GM23338 (cell line): ENCODE measurements around the gene NUDT5. TPM values are rescaled to one million over a fixed set of nuclear protein-coding genes. Genes with fewer than 3 reads are reported as not detected.
A peak's percentile ranks its signal among the peaks of the same experiment; 100 is the strongest.

Experiments used
- ATAC-seq: fragments of 200-7000 bp; cut with Tn5 transposase; 3 replicates; pipeline ENCODE4 v1.9.1; 2020
- DNase-seq: peaks from one replicate; pipeline ENCODE4 v3.0.0-alpha.2; 2015; ENCODE audit warnings: low spot score
- H2AFZ ChIP-seq: fragments of 200-600 bp; sonication (generic); 2 replicates; pipeline ENCODE4 v1.8.0; 2016; ENCODE audit warnings: antibody characterized with exemption, mild to moderate bottlenecking, moderate library complexity
- H3F3A ChIP-seq: fragments of 200-600 bp; sonication (generic); replicated peaks from 2 replicates; pipeline ENCODE4 v1.8.0; 2017; ENCODE audit warnings: antibody characterized with exemption, mixed run types, low read depth
- H3K27ac ChIP-seq: fragments of 200-600 bp; sonication (generic); 2 replicates; pipeline ENCODE4 v1.6.1; 2016; ENCODE audit warnings: low read depth
- H3K27me3 ChIP-seq: fragments of 200-600 bp; sonication (generic); 2 replicates; pipeline ENCODE4 v1.8.0; 2016; ENCODE audit warnings: mild to moderate bottlenecking, mixed run types, moderate library complexity; ENCODE audit not compliant: insufficient read depth
- H3K36me3 ChIP-seq: fragments of 200-600 bp; sonication (generic); 2 replicates; pipeline ENCODE4 v1.8.0; 2016; ENCODE audit warnings: mild to moderate bottlenecking; ENCODE audit not compliant: insufficient read depth
- H3K4me1 ChIP-seq: fragments of 200-600 bp; sonication (generic); 2 replicates; pipeline ENCODE4 v1.8.0; 2016; ENCODE audit warnings: mild to moderate bottlenecking, moderate library complexity; ENCODE audit not compliant: insufficient read depth
- H3K4me2 ChIP-seq: fragments of 200-600 bp; sonication (generic); 2 replicates; pipeline ENCODE4 v1.7.1; 2017; ENCODE audit warnings: mixed run types
- H3K4me3 ChIP-seq: fragments of 200-600 bp; sonication (generic); 2 replicates; pipeline ENCODE4 v1.6.1; 2016; ENCODE audit warnings: mixed run types
- H3K79me2 ChIP-seq: fragments of 200-600 bp; sonication (generic); replicated peaks from 2 replicates; pipeline ENCODE4 v1.8.0; 2017; ENCODE audit warnings: mild to moderate bottlenecking; ENCODE audit not compliant: insufficient read depth
- H3K9me2 ChIP-seq: fragments of 200-600 bp; sonication (generic); 2 replicates; pipeline ENCODE4 v1.8.0; 2017; ENCODE audit not compliant: insufficient read depth
- H4K20me1 ChIP-seq: fragments of 200-600 bp; sonication (generic); replicated peaks from 2 replicates; pipeline ENCODE4 v1.8.0; 2017; ENCODE audit warnings: mild to moderate bottlenecking; ENCODE audit not compliant: insufficient read depth
- H3K27ac Mint-ChIP-seq: 2 replicates; pipeline ENCODE4 v1.8.0; 2020; ENCODE audit warnings: inconsistent platforms, mild to moderate bottlenecking, moderate library complexity, mixed read lengths
- H3K27me3 Mint-ChIP-seq: 3 replicates; pipeline ENCODE4 v1.8.0; 2022; ENCODE audit warnings: low read depth, mild to moderate bottlenecking, moderate library complexity, mixed read lengths, inconsistent platforms; ENCODE audit not compliant: insufficient read depth, poor library complexity
- H3K36me3 Mint-ChIP-seq: 3 replicates; pipeline ENCODE4 v1.8.0; 2021; ENCODE audit warnings: low read depth, mild to moderate bottlenecking, inconsistent platforms, moderate library complexity, mixed read lengths
- H3K4me1 Mint-ChIP-seq: 3 replicates; pipeline ENCODE4 v1.8.0; 2020; ENCODE audit warnings: mild to moderate bottlenecking, inconsistent platforms, mixed read lengths
- H3K4me3 Mint-ChIP-seq: 3 replicates; pipeline ENCODE4 v1.8.0; 2021; ENCODE audit warnings: moderate library complexity, mild to moderate bottlenecking, inconsistent platforms, mixed read lengths
- H3K9me3 Mint-ChIP-seq: 3 replicates; pipeline ENCODE4 v1.8.0; 2020; ENCODE audit warnings: moderate library complexity, mild to moderate bottlenecking, inconsistent platforms, mixed read lengths
- CREB1 ChIP-seq: fragments of 250-450 bp; sonication (Bioruptor Pico); IDR thresholded peaks from 2 replicates; pipeline ENCODE4 v1.5.0; 2020; ENCODE audit warnings: low read depth, mild to moderate bottlenecking, moderate library complexity
- EZH2 ChIP-seq: fragments of 200-600 bp; sonication (generic); IDR thresholded peaks from one replicate; pipeline ENCODE4 v1.8.0; 2017; ENCODE audit warnings: antibody characterized with exemption, mild to moderate bottlenecking, low read depth; ENCODE audit not compliant: unreplicated experiment
- JUNB ChIP-seq: IDR thresholded peaks from one replicate; pipeline ENCODE4 v1.6.1; 2016; ENCODE audit warnings: antibody characterized with exemption; ENCODE audit not compliant: unreplicated experiment
- NANOG ChIP-seq: IDR thresholded peaks from 2 replicates; pipeline ENCODE4 v1.6.1; 2016; ENCODE audit warnings: antibody characterized with exemption, borderline replicate concordance
- POLR2AphosphoS5 ChIP-seq: IDR thresholded peaks from 2 replicates; pipeline ENCODE4 v1.6.1; 2016; ENCODE audit warnings: antibody characterized with exemption, low read depth
- REST ChIP-seq: IDR thresholded peaks from one replicate; pipeline ENCODE4 v1.6.1; 2018; ENCODE audit warnings: antibody characterized with exemption; ENCODE audit not compliant: unreplicated experiment
- STAT1 ChIP-seq: IDR thresholded peaks from one replicate; pipeline ENCODE4 v1.6.1; 2016; ENCODE audit warnings: antibody characterized with exemption; ENCODE audit not compliant: unreplicated experiment
- ZNF114 ChIP-seq: fragments of 250-450 bp; sonication (Bioruptor Pico); IDR thresholded peaks from 2 replicates; pipeline ENCODE4 v1.5.0; 2020; ENCODE audit warnings: mild to moderate bottlenecking, moderate library complexity
- ZNF331 ChIP-seq: fragments of 250-450 bp; sonication (Bioruptor Pico); IDR thresholded peaks from 2 replicates; pipeline ENCODE4 v1.5.0; 2020; ENCODE audit warnings: low read depth, mild to moderate bottlenecking, moderate library complexity
- ZNF462 ChIP-seq: fragments of 250-450 bp; sonication (Bioruptor Pico); IDR thresholded peaks from 2 replicates; pipeline ENCODE4 v1.5.0; 2020; ENCODE audit warnings: mild to moderate bottlenecking, moderate library complexity
- polyA plus RNA-seq: library from polyadenylated mRNA; unstranded; fragments of >200 nt; fragmentation: Nextera tagmentation; extraction: Ambion mirVana; gene quantifications from 2 replicates; pipeline ENCODE4 v1.2.1, GENCODE V29; 2016
- total RNA-seq: library from RNA; depleted of rRNA; stranded (reverse); fragments of >200 nt; shearing (Covaris generic); gene quantifications from 2 replicates; pipeline ENCODE4 v1.2.3, GENCODE V29; 2014
- TF ChIP-seq, protein P1 (sequence below), 2 experiments: fragments of 200-600 bp in 1 of 2; sonication (generic) in 1 of 2; conservative IDR thresholded peaks; 2 replicates each; pipeline versions ENCODE4 v1.5.1 to v1.6.1; 2016 to 2017; ENCODE audit warnings: antibody characterized with exemption in 2 of 2, low read depth in 2 of 2, mild to moderate bottlenecking in 2 of 2, moderate library complexity in 1 of 2
- TF ChIP-seq, protein P2 (sequence below): IDR thresholded peaks from 2 replicates; pipeline ENCODE4 v1.6.1; 2016; ENCODE audit warnings: antibody characterized with exemption

Gene NUDT5
- total and polyA plus RNA-seq, 2 experiments from 2014 or later: 94.3 to 255 TPM

DNA sequence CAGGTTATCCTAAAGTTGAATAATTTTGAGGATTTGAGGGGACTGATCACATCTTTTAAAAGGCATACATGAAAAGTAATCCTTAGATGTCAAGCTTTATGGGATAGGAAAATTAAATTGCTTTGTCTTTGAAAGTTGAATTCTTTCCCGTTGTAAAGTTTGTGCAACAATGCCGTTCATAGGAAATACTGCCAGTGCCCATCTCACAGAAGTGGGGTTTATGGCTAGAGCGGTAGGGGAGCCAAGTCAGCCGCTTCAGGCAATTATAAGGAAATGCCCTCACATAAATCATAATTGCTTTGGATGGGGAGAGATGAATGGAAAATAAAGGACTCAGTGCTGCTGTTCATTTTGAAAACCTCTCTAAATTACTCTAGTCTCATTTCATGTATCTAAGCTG, 18.4 kb upstream of the NUDT5 start (continued):
- TF ChIP-seq, protein P1, sequence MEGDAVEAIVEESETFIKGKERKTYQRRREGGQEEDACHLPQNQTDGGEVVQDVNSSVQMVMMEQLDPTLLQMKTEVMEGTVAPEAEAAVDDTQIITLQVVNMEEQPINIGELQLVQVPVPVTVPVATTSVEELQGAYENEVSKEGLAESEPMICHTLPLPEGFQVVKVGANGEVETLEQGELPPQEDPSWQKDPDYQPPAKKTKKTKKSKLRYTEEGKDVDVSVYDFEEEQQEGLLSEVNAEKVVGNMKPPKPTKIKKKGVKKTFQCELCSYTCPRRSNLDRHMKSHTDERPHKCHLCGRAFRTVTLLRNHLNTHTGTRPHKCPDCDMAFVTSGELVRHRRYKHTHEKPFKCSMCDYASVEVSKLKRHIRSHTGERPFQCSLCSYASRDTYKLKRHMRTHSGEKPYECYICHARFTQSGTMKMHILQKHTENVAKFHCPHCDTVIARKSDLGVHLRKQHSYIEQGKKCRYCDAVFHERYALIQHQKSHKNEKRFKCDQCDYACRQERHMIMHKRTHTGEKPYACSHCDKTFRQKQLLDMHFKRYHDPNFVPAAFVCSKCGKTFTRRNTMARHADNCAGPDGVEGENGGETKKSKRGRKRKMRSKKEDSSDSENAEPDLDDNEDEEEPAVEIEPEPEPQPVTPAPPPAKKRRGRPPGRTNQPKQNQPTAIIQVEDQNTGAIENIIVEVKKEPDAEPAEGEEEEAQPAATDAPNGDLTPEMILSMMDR (conservative IDR thresholded peaks at IDR 0.05; ENCODE audit: low read depth in 2 of 2): no peak
- TF ChIP-seq JUNB: no peak
- TF ChIP-seq REST: no peak

- peaks cover 67% of the 10 kb centered on the region for H3K36me3 Mint-ChIP-seq
- H3K9me3 Mint-ChIP-seq: no peaks in the 10 kb centered on the region
- H3K4me1 ChIP-seq: no peaks in the 10 kb centered on the region
- no peaks in the 10 kb centered on the region for H3K9me2 ChIP-seq
- H2AFZ ChIP-seq: no peak overlapping the region
- peaks cover 43% of the 10 kb centered on the region for H3K79me2 ChIP-seq
- H3K27ac ChIP-seq: peak overlapping the region; percentile 41; the same call in 1 of the 2 replicates
- H3K4me3 Mint-ChIP-seq: no peak overlapping the region
- DNase-seq (no peak), ATAC-seq (no peak)
- no peaks in the 10 kb centered on the region for H3K4me1 Mint-ChIP-seq
- no peaks in the 10 kb centered on the region for H3K27me3 ChIP-seq
- H3K36me3 ChIP-seq: peaks cover 54% of the 10 kb centered on the region
- H3K4me3 ChIP-seq: no peak overlapping the region
- H3K4me2 ChIP-seq: no peak overlapping the region
- H3K27me3 Mint-ChIP-seq: no peaks in the 10 kb centered on the region
- no peak overlapping the region for H3K27ac Mint-ChIP-seq
- H3F3A ChIP-seq: no peaks in the 10 kb centered on the region; the same call in 1 of the 2 replicates
- H4K20me1 ChIP-seq: peaks cover 19% of the 10 kb centered on the region
- TF ChIP-seq POLR2AphosphoS5 (no peak), STAT1 (no peak), ZNF462 (no peak), ZNF331 (CRISPR knock-in tag) (no peak), NANOG (no peak), CREB1 (CRISPR knock-in tag) (no peak), JUNB (no peak), ZNF114 (CRISPR knock-in tag) (no peak), EZH2 (no peak)
- TF ChIP-seq, protein P2, sequence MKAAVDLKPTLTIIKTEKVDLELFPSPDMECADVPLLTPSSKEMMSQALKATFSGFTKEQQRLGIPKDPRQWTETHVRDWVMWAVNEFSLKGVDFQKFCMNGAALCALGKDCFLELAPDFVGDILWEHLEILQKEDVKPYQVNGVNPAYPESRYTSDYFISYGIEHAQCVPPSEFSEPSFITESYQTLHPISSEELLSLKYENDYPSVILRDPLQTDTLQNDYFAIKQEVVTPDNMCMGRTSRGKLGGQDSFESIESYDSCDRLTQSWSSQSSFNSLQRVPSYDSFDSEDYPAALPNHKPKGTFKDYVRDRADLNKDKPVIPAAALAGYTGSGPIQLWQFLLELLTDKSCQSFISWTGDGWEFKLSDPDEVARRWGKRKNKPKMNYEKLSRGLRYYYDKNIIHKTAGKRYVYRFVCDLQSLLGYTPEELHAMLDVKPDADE: no peak
Measured at GRCh38 chr10:12213621-12214020, 17.9 kb upstream of the NUDT5 start.
